Loucy (cell line): ENCODE measurements around the gene PPP2R5B.

ENCODE experiments used
- EZH2phosphoT487 ChIP-seq: fragments of 200-600 bp; IDR thresholded peaks from 2 replicates; pipeline ENCODE4 v1.6.1; 2018; ENCODE audit warnings: antibody characterized with exemption, mild to moderate bottlenecking, moderate library complexity, borderline replicate concordance
- TF ChIP-seq, protein P1 (sequence below): fragments of 200-600 bp; sonication (generic); conservative IDR thresholded peaks from 2 replicates; pipeline ENCODE4 v1.5.1; 2014; ENCODE audit warnings: mild to moderate bottlenecking, antibody characterized with exemption, low read length

DNA sequence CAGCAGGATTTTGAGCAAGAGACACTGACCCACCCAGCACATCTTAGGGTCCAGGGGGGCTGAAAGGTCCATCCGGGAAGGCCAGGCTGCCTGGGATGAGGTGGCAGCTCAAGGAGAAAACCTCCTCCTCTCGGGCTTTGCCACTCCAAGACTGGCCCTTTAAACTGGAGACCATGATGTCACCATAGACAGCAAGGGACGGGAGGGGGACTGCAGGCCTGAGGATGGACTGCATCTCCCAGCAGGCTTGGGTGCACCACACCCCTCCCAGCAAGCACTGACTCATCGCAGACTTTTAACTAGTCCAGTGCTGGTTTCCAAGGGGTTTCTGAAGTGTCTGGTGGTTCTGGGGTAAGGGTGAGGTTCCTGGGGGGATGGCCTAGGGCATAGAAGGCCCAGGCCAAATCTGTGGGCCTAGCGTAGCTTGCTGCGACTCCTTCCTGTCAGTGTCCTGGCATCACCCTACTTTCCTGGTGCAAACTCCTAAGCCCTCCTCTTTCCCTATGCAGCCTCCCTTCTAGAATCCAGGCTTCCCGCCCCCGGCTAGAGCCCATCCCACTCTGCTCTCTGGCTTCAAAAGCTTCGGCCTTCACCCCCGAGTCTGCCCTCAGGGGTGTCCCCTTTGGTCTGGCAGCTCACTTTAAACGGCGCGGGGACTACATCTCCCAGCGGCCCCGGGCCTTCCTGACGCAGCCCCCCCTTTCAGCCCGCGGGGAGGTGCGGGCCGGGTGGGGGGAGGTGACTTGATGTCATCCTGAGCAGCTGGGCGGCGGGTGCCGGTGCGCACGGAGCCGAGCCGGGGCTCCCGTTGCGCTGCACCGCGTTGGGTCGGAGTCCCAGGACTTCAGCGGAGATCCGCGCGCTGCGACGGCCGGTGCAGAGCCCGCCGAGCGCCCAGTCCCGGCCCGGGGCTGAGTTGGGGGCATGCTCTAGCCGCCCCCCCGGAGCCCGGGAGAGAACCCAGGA lies at the start of gene PPP2R5B:
- TF ChIP-seq, protein P1, sequence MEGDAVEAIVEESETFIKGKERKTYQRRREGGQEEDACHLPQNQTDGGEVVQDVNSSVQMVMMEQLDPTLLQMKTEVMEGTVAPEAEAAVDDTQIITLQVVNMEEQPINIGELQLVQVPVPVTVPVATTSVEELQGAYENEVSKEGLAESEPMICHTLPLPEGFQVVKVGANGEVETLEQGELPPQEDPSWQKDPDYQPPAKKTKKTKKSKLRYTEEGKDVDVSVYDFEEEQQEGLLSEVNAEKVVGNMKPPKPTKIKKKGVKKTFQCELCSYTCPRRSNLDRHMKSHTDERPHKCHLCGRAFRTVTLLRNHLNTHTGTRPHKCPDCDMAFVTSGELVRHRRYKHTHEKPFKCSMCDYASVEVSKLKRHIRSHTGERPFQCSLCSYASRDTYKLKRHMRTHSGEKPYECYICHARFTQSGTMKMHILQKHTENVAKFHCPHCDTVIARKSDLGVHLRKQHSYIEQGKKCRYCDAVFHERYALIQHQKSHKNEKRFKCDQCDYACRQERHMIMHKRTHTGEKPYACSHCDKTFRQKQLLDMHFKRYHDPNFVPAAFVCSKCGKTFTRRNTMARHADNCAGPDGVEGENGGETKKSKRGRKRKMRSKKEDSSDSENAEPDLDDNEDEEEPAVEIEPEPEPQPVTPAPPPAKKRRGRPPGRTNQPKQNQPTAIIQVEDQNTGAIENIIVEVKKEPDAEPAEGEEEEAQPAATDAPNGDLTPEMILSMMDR: no peak
- no peak for TF ChIP-seq EZH2phosphoT487
